ENCODE measurements around the gene ODC1. TPM values are rescaled to one million over a fixed set of nuclear protein-coding genes. Genes with fewer than 3 reads are reported as not detected.

ODC1 gene
- total and polyA plus RNA-seq, 12 donors = 6.4 to 204 (median 23.1) TPM

GRCh38 chr2:10454505-10454904, 6.4 kb upstream of the ODC1 start:
- Histone ChIP-seq H3K27me3 (no peaks in the 10 kb centered on the region), H3K27ac (no peak overlapping the region), H3K9me3 (replicated peaks in 1 of 3) (no peaks in the 10 kb centered on the region), H3K4me3 (no peak overlapping the region), H3K36me3 (replicated peaks in 1 of 2) (no peaks in the 10 kb centered on the region), H3K4me1 (replicated peaks in 1 of 2) (peaks cover 0 to 4% of the 10 kb centered on the region in 2 donors)
- no peak for DNase-seq
- 85 to 95% (median 87%) methylated on average over 2 to 7 of the region's 7 CpGs for WGBS, 4 donors
- TF ChIP-seq CTCF (IDR thresholded peaks at IDR 0.05) = no peak
- no peak for TF ChIP-seq POLR2A (IDR thresholded peaks at IDR 0.05)
- intact Hi-C loops (cut with DNase I) = no loop called here

- DNase-seq = no peak
- no peaks in the 10 kb centered on the region for H3K36me3 ChIP-seq (replicated peaks in 1 of 2)
- TF ChIP-seq POLR2A (IDR thresholded peaks at IDR 0.05) (no peak), CTCF (IDR thresholded peaks at IDR 0.05) (no peak)
- H3K27ac ChIP-seq = no peak overlapping the region
- H3K4me1 ChIP-seq (replicated peaks in 1 of 2) = peaks cover 4 to 6% of the 10 kb centered on the region in 2 donors
- intact Hi-C loops (cut with DNase I) = no loop called here
- WGBS, 4 donors = 91 to 95% (median 94%) methylated on average over 4 to 9 of the region's 9 CpGs
- no peak overlapping the region for H3K4me3 ChIP-seq
- no peaks in the 10 kb centered on the region for H3K27me3 ChIP-seq
- no peaks in the 10 kb centered on the region for H3K9me3 ChIP-seq (replicated peaks in 1 of 3)
Measured at GRCh38 chr2:10453905-10454298, 5.8 kb upstream of the ODC1 start.

- Histone ChIP-seq H3K27ac (no peak overlapping the region), H3K27me3 (no peaks in the 10 kb centered on the region)
- 85 to 93% (median 90%) methylated on average over 17 of the region's 17 CpGs for WGBS, 4 donors
Measured at GRCh38 chr2:10452956-10453904, 5.1 kb upstream of the ODC1 start.

More at GRCh38 chr2:10452956-10453904, 5.1 kb upstream of the ODC1 start:
- Histone ChIP-seq H3K36me3 (replicated peaks in 1 of 2) (no peaks in the 10 kb centered on the region), H3K4me1 (replicated peaks in 1 of 2) (peaks cover 3 to 9% of the 10 kb centered on the region in 2 donors), H3K4me3 (no peak overlapping the region), H3K9me3 (replicated peaks in 1 of 3) (no peaks in the 10 kb centered on the region)
- TF ChIP-seq CTCF (IDR thresholded peaks at IDR 0.05) = no peak
- TF ChIP-seq POLR2A (IDR thresholded peaks at IDR 0.05) = no peak
- no peak for DNase-seq
- intact Hi-C loops (cut with DNase I) = no loop called here
